ENCODE data around the gene AK4.
"Not testable (repeated sequence)": the region's sequence is repeated elsewhere in the genome, so short reads cannot be mapped to it uniquely, and the experiment has no call there.

The AK4 gene

GRCh38 chr1:65150108-65150463 is 2.1 kb downstream of the AK4 start:
- DNase-seq (ENCODE audit: low read depth in 3 of 3, low spot score in 1 of 3), result no peak

GRCh38 chr1:65150583-65151263 is 2.7 kb downstream of the AK4 start:
- DNase-seq (ENCODE audit: low read depth in 3 of 3, low spot score in 1 of 3), result no peak

- no peak for DNase-seq (ENCODE audit: low read depth in 3 of 3, low spot score in 1 of 3)
Measured at GRCh38 chr1:65151641-65152040, 3.6 kb downstream of the AK4 start.

- DNase-seq (ENCODE audit: low read depth in 3 of 3, low spot score in 1 of 3), result no peak
Measured at GRCh38 chr1:65153635-65154034, 5.6 kb downstream of the AK4 start.

GRCh38 chr1:65156910-65157545 is 9.0 kb downstream of the AK4 start:
- no peak for DNase-seq (ENCODE audit: low read depth in 3 of 3, low spot score in 1 of 3)

- no peak for DNase-seq (ENCODE audit: low read depth in 3 of 3, low spot score in 1 of 3)
Measured at GRCh38 chr1:65157546-65157941, 9.5 kb downstream of the AK4 start.

- not testable (repeated sequence) for DNase-seq (ENCODE audit: low read depth in 3 of 3, low spot score in 1 of 3)
Measured at GRCh38 chr1:65159291-65159688, 11.3 kb downstream of the AK4 start.

- no peak for DNase-seq (ENCODE audit: low read depth in 3 of 3, low spot score in 1 of 3)
Measured at GRCh38 chr1:65159801-65160523, 12.0 kb downstream of the AK4 start.

- DNase-seq (ENCODE audit: low read depth in 3 of 3, low spot score in 1 of 3), result no peak
Measured at GRCh38 chr1:65163201-65163805, 15.3 kb downstream of the AK4 start.

- not testable (repeated sequence) for DNase-seq (ENCODE audit: low read depth in 3 of 3, low spot score in 1 of 3)
Measured at GRCh38 chr1:65164101-65164500, 16.1 kb downstream of the AK4 start.

GRCh38 chr1:65164633-65165032 is 16.6 kb downstream of the AK4 start:
- DNase-seq (ENCODE audit: low read depth in 3 of 3, low spot score in 1 of 3), result no peak

GRCh38 chr1:65165269-65165993 is 17.4 kb downstream of the AK4 start:
- no peak for DNase-seq (ENCODE audit: low read depth in 3 of 3, low spot score in 1 of 3)

- no peak for DNase-seq (ENCODE audit: low read depth in 3 of 3, low spot score in 1 of 3)
Measured at GRCh38 chr1:65166572-65167305, 18.7 kb downstream of the AK4 start.

GRCh38 chr1:65167586-65168242 is 19.7 kb downstream of the AK4 start:
- no peak for DNase-seq (ENCODE audit: low read depth in 3 of 3, low spot score in 1 of 3)

- DNase-seq (ENCODE audit: low read depth in 3 of 3, low spot score in 1 of 3), result no peak
Measured at GRCh38 chr1:65168867-65169266, 20.9 kb downstream of the AK4 start.

- DNase-seq (ENCODE audit: low read depth in 3 of 3, low spot score in 1 of 3), result no peak
Measured at GRCh38 chr1:65170511-65171142, 22.6 kb downstream of the AK4 start.

- no peak for DNase-seq (ENCODE audit: low read depth in 3 of 3, low spot score in 1 of 3)
Measured at GRCh38 chr1:65172936-65173690, 25.1 kb downstream of the AK4 start.

GRCh38 chr1:65174585-65174984 is 26.6 kb downstream of the AK4 start:
- no peak for DNase-seq (ENCODE audit: low read depth in 3 of 3, low spot score in 1 of 3)
